HL-60 (cell line): ENCODE data around the gene HTR2A.

Experiments
- POLR2AphosphoS5 ChIP-seq: IDR thresholded peaks from 2 replicates; pipeline ENCODE4 v1.6.1; 2012; ENCODE audit warnings: low read depth
- TF ChIP-seq, protein P1 (sequence below): IDR thresholded peaks from one replicate; pipeline ENCODE4 v1.5.1; 2011; ENCODE audit warnings: low read length, control low read depth, inconsistent platforms; ENCODE audit not compliant: insufficient read depth

- TF ChIP-seq, protein P1, sequence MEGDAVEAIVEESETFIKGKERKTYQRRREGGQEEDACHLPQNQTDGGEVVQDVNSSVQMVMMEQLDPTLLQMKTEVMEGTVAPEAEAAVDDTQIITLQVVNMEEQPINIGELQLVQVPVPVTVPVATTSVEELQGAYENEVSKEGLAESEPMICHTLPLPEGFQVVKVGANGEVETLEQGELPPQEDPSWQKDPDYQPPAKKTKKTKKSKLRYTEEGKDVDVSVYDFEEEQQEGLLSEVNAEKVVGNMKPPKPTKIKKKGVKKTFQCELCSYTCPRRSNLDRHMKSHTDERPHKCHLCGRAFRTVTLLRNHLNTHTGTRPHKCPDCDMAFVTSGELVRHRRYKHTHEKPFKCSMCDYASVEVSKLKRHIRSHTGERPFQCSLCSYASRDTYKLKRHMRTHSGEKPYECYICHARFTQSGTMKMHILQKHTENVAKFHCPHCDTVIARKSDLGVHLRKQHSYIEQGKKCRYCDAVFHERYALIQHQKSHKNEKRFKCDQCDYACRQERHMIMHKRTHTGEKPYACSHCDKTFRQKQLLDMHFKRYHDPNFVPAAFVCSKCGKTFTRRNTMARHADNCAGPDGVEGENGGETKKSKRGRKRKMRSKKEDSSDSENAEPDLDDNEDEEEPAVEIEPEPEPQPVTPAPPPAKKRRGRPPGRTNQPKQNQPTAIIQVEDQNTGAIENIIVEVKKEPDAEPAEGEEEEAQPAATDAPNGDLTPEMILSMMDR, result no peak
- TF ChIP-seq POLR2AphosphoS5, result no peak
Observed at GRCh38 chr13:46909042-46909441, 12.2 kb upstream of the HTR2A start.
